ENCODE data around the gene ANKRD18A. TPM values are rescaled to one million over a fixed set of nuclear protein-coding genes. Genes with fewer than 3 reads are reported as not detected.
"Not testable (repeated sequence)": the region's sequence is repeated elsewhere in the genome, so short reads cannot be mapped to it uniquely, and the experiment has no call there.

ANKRD18A gene
- total RNA-seq, 2 experiments from 2014 or later, result 1.2 to 2.9 TPM

- Mint-ChIP-seq H3K27ac (peak overlapping the region; percentile 89), H3K4me3 (peak overlapping the region; percentile 62), H3K4me1 (peaks cover 15% of the 10 kb centered on the region)
- H3K36me3 Mint-ChIP-seq; H3K9me3 Mint-ChIP-seq; H3K27me3 Mint-ChIP-seq; ATAC-seq (ENCODE audit: low read depth); POLR2A ChIA-PET: not testable (repeated sequence)
- peak; percentile 43 for DNase-seq
Measured at GRCh38 chr9:38546497-38547163, 73.8 kb downstream of the ANKRD18A start.

GRCh38 chr9:38540535-38540934, 79.9 kb downstream of the ANKRD18A start:
- H3K27ac Mint-ChIP-seq; POLR2A ChIA-PET; H3K9me3 Mint-ChIP-seq; H3K4me1 Mint-ChIP-seq; DNase-seq; H3K27me3 Mint-ChIP-seq; H3K4me3 Mint-ChIP-seq; ATAC-seq (ENCODE audit: low read depth); H3K36me3 Mint-ChIP-seq: not testable (repeated sequence)

- peaks cover 1% of the 10 kb centered on the region for H3K27me3 Mint-ChIP-seq
- no peak overlapping the region for H3K4me3 Mint-ChIP-seq
- DNase-seq, result no peak
- no peaks in the 10 kb centered on the region for H3K36me3 Mint-ChIP-seq
- H3K4me1 Mint-ChIP-seq, result no peaks in the 10 kb centered on the region
- H3K9me3 Mint-ChIP-seq, result peaks cover 3% of the 10 kb centered on the region
- ATAC-seq (ENCODE audit: low read depth), result no peak
- POLR2A ChIA-PET, result no interaction called here
- no peak overlapping the region for H3K27ac Mint-ChIP-seq
Measured at GRCh38 chr9:38529317-38529716, 91.1 kb downstream of the ANKRD18A start.

GRCh38 chr9:38527503-38527902, 92.9 kb downstream of the ANKRD18A start:
- Mint-ChIP-seq H3K36me3 (no peaks in the 10 kb centered on the region), H3K4me1 (no peaks in the 10 kb centered on the region), H3K4me3 (no peak overlapping the region), H3K27me3 (no peaks in the 10 kb centered on the region), H3K27ac (no peak overlapping the region), H3K9me3 (peaks cover 3% of the 10 kb centered on the region)
- DNase-seq, result no peak
- POLR2A ChIA-PET, result no interaction called here
- ATAC-seq (ENCODE audit: low read depth), result no peak

GRCh38 chr9:38526591-38526990, 93.8 kb downstream of the ANKRD18A start:
- POLR2A ChIA-PET, result no interaction called here
- Mint-ChIP-seq H3K27me3 (peaks cover under 1% of the 10 kb centered on the region), H3K9me3 (peaks cover 3% of the 10 kb centered on the region), H3K36me3 (no peaks in the 10 kb centered on the region), H3K27ac (no peak overlapping the region), H3K4me3 (no peak overlapping the region), H3K4me1 (no peaks in the 10 kb centered on the region)
- ATAC-seq (ENCODE audit: low read depth) (no peak), DNase-seq (no peak)

GRCh38 chr9:38523121-38523520, 97.3 kb downstream of the ANKRD18A start:
- no peak for ATAC-seq (ENCODE audit: low read depth)
- POLR2A ChIA-PET, result no interaction called here
- no peak for DNase-seq
- Mint-ChIP-seq H3K36me3 (no peaks in the 10 kb centered on the region), H3K9me3 (no peaks in the 10 kb centered on the region), H3K4me3 (no peak overlapping the region), H3K27ac (no peak overlapping the region), H3K27me3 (peaks cover 3% of the 10 kb centered on the region), H3K4me1 (no peaks in the 10 kb centered on the region)

- H3K27me3 Mint-ChIP-seq, result peaks cover 3% of the 10 kb centered on the region
- no peaks in the 10 kb centered on the region for H3K9me3 Mint-ChIP-seq
- no peak overlapping the region for H3K27ac Mint-ChIP-seq
- POLR2A ChIA-PET, result no interaction called here
- ATAC-seq (ENCODE audit: low read depth), result no peak
- no peaks in the 10 kb centered on the region for H3K36me3 Mint-ChIP-seq
- DNase-seq, result no peak
- no peak overlapping the region for H3K4me3 Mint-ChIP-seq
- no peaks in the 10 kb centered on the region for H3K4me1 Mint-ChIP-seq
Measured at GRCh38 chr9:38521762-38522161, 98.6 kb downstream of the ANKRD18A start.

Other genes starting within 250 kb of the ANKRD18A start
- 10 to 100 TPM in 1 of 2 experiments, 1 to 10 TPM in 1; 8.9 to 10.1 TPM for gene ALDH1B1, start 227.9 kb downstream of the ANKRD18A start, total RNA-seq
- not detected for gene IGFBPL1, start 196.1 kb downstream of the ANKRD18A start, total RNA-seq
- not detected for gene FAM240B, start 99.5 kb upstream of the ANKRD18A start, total RNA-seq